K562 (cell line): ENCODE data around the gene MRPS30. TPM values are rescaled to one million over a fixed set of nuclear protein-coding genes. Genes with fewer than 3 reads are reported as not detected.
A peak's percentile ranks its signal among the peaks of the same experiment; 100 is the strongest.

Source experiments
- CHD2 ChIP-seq: IDR thresholded peaks from 2 replicates; pipeline ENCODE4 v1.6.1; 2011; ENCODE audit warnings: low read depth, low read length
- MCM7 ChIP-seq, 2 experiments: fragments of 450-650 bp; IDR thresholded peaks; 2 replicates each; pipeline ENCODE4 v1.6.1; 2016 to 2018
- POLR2AphosphoS2 ChIP-seq: IDR thresholded peaks from 2 replicates; pipeline ENCODE4 v1.6.1; 2012; ENCODE audit warnings: low read length, improper control_type of control experiment
- TAF9B ChIP-seq: fragments of 450-650 bp; IDR thresholded peaks from 2 replicates; pipeline ENCODE4 v1.6.1; 2018; ENCODE audit warnings: mild to moderate bottlenecking; ENCODE audit not compliant: partially characterized antibody
- TAL1 ChIP-seq: fragments of 450-650 bp; IDR thresholded peaks from 2 replicates; pipeline ENCODE4 v1.6.1; 2016; ENCODE audit warnings: mild to moderate bottlenecking
- ZNF24 ChIP-seq: fragments of 450-650 bp; IDR thresholded peaks from 2 replicates; pipeline ENCODE4 v1.6.1; 2016
- ZNF57 ChIP-seq: fragments of 450-650 bp; formaldehyde crosslinking; IDR thresholded peaks from 2 replicates; pipeline ENCODE4 v1.4.0; 2020; ENCODE audit warnings: mild to moderate bottlenecking, moderate library complexity
- ZNF780A ChIP-seq: fragments of 250-450 bp; sonication (Bioruptor Pico); IDR thresholded peaks from 2 replicates; pipeline ENCODE4 v1.5.0; 2021; ENCODE audit warnings: mild to moderate bottlenecking
- polyA plus RNA-seq, 8 experiments: library from polyadenylated mRNA; depleted of rRNA in 4 of 8; stranded (reverse) in 5 of 8; unstranded in 3 of 8; fragments of >200 nt; fragmentation: Nextera tagmentation in 2 of 8; fragmentation: Illumina TruSeq in 1 of 8; extraction: Ambion mirVana in 2 of 8; extraction: Trizol in 1 of 8; gene quantifications; 2 replicates each; pipeline versions ENCODE4 v1.2.1 to v1.2.3, GENCODE V29; 2011 to 2014; ENCODE audit warnings: inconsistent platforms in 1 of 8, missing spikeins in 1 of 8
- total RNA-seq, 7 experiments: library from RNA; depleted of rRNA in 6 of 7; stranded (reverse); fragments of >200 nt in 6 of 7; fragmentation: Illumina TruSeq in 2 of 7; extraction: Trizol in 2 of 7; gene quantifications; 2 replicates each; pipeline versions ENCODE4 v1.2.1 to v1.2.3, GENCODE V29; 2011 to 2021; ENCODE audit warnings: low replicate concordance in 1 of 7
- TF ChIP-seq, protein P1 (sequence below), 2 experiments: fragments of 450-650 bp in 1 of 2; sonication (generic) in 1 of 2; formaldehyde crosslinking in 1 of 2; IDR thresholded peaks; 2 replicates each; pipeline versions ENCODE4 v1.7.1 to v1.9.0; 2016 to 2022; ENCODE audit warnings: inconsistent platforms in 1 of 2, mild to moderate bottlenecking in 1 of 2, missing genetic modification reagents in 1 of 2
- TF ChIP-seq, protein P2 (sequence below): fragments of 450-650 bp; formaldehyde crosslinking; IDR thresholded peaks from 2 replicates; pipeline ENCODE4 v1.4.0; 2020; ENCODE audit warnings: mild to moderate bottlenecking, moderate library complexity
- TF ChIP-seq, protein P3 (sequence below), 3 experiments: fragments of 200-800 bp in 1 of 3; sonication (Bioruptor generic) in 1 of 3; sonication (generic) in 1 of 3; formaldehyde crosslinking in 1 of 3; IDR thresholded peaks; 2 replicates each; pipeline versions ENCODE4 v1.6.1 to v1.8.0; 2016 to 2022; ENCODE audit warnings: mild to moderate bottlenecking in 2 of 3, missing compliant biosample characterization in 2 of 3, missing genetic modification characterization in 2 of 3, missing genetic modification reagents in 1 of 3

Gene MRPS30
- total and polyA plus RNA-seq, 9 of the 15 experiments (the other 6 are each of a cell fraction or from before 2014, with no cell fraction given): 24.3 to 145 (median 114) TPM

DNA sequence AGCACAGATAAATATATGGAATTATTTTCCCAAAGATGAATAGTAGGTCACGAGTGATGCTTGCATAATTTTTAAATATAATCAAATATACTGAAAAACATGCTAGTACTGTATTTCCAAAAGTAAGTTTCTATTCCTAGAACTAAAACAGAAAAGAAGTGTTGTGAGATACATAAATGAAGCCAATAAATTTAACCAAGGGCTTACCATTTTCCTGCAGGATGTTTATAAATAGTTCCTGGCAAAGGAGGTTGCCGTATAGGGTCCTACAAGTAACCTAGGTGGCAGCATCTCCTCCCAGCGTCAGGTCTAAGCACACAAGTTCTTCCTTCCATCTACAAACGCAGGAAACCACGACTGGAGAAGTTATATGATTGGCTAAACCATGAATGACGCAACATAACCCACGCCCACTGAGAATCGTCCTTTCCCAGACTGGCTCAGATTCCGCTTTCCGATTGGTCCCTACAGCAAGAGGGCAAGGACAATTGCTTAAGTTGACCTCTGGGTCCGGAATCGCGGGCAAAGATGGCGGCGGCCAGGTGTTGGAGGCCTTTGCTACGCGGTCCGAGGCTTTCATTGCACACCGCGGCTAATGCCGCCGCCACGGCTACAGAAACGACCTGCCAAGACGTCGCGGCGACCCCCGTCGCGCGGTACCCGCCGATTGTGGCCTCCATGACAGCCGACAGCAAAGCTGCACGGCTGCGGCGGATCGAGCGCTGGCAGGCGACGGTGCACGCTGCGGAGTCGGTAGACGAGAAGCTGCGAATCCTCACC, at the start of gene MRPS30 (continued):
- TF ChIP-seq, protein P1, sequence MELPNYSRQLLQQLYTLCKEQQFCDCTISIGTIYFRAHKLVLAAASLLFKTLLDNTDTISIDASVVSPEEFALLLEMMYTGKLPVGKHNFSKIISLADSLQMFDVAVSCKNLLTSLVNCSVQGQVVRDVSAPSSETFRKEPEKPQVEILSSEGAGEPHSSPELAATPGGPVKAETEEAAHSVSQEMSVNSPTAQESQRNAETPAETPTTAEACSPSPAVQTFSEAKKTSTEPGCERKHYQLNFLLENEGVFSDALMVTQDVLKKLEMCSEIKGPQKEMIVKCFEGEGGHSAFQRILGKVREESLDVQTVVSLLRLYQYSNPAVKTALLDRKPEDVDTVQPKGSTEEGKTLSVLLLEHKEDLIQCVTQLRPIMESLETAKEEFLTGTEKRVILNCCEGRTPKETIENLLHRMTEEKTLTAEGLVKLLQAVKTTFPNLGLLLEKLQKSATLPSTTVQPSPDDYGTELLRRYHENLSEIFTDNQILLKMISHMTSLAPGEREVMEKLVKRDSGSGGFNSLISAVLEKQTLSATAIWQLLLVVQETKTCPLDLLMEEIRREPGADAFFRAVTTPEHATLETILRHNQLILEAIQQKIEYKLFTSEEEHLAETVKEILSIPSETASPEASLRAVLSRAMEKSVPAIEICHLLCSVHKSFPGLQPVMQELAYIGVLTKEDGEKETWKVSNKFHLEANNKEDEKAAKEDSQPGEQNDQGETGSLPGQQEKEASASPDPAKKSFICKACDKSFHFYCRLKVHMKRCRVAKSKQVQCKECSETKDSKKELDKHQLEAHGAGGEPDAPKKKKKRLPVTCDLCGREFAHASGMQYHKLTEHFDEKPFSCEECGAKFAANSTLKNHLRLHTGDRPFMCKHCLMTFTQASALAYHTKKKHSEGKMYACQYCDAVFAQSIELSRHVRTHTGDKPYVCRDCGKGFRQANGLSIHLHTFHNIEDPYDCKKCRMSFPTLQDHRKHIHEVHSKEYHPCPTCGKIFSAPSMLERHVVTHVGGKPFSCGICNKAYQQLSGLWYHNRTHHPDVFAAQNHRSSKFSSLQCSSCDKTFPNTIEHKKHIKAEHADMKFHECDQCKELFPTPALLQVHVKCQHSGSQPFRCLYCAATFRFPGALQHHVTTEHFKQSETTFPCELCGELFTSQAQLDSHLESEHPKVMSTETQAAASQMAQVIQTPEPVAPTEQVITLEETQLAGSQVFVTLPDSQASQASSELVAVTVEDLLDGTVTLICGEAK (IDR thresholded peaks at IDR 0.05): peak; percentile 74; the same call in 1 of the 2 replicates
- TF ChIP-seq, protein P1 (CRISPR knock-in tag; IDR thresholded peaks at IDR 0.05): no peak
- TF ChIP-seq CHD2 (0 out of 2 replicates have a peak, but pooled peaks have one; percentile 31), ZNF57 (CRISPR knock-in tag) (no peak), ZNF780A (no peak), ZNF24 (no peak), TAL1 (no peak), MCM7 (IDR thresholded peaks at IDR 0.05) (no peak), TAF9B (peak; percentile 88), POLR2AphosphoS2 (no peak)
- TF ChIP-seq, protein P2, sequence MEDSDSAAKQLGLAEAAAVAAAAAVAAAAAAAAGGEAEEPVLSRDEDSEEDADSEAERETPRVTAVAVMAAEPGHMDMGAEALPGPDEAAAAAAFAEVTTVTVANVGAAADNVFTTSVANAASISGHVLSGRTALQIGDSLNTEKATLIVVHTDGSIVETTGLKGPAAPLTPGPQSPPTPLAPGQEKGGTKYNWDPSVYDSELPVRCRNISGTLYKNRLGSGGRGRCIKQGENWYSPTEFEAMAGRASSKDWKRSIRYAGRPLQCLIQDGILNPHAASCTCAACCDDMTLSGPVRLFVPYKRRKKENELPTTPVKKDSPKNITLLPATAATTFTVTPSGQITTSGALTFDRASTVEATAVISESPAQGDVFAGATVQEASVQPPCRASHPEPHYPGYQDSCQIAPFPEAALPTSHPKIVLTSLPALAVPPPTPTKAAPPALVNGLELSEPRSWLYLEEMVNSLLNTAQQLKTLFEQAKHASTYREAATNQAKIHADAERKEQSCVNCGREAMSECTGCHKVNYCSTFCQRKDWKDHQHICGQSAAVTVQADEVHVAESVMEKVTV (CRISPR knock-in tag): no peak
- TF ChIP-seq, protein P3, sequence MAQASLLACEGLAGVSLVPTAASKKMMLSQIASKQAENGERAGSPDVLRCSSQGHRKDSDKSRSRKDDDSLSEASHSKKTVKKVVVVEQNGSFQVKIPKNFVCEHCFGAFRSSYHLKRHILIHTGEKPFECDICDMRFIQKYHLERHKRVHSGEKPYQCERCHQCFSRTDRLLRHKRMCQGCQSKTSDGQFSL (CRISPR knock-in tag; IDR thresholded peaks at IDR 0.05): no peak
- TF ChIP-seq, protein P3 (tag; IDR thresholded peaks at IDR 0.05): no peak
